ENCODE data around the gene RNF111. TPM values are rescaled to one million over a fixed set of nuclear protein-coding genes. Genes with fewer than 3 reads are reported as not detected.

Gene RNF111
- total RNA-seq, 1 experiment from 2014 or later = 61.0 TPM

- Histone ChIP-seq H4K20me1 (ENCODE audit: insufficient read depth, low read depth, low read length) (no peaks in the 10 kb centered on the region), H3K4me1 (ENCODE audit: low read length) (peaks cover 7% of the 10 kb centered on the region), H3K27ac (ENCODE audit: low read length) (no peak overlapping the region), H3K36me3 (ENCODE audit: insufficient read depth, low read length) (peaks cover 34% of the 10 kb centered on the region; the same call in 1 of the 2 replicates), H3K4me2 (ENCODE audit: low read depth, low read length, poor library complexity, severe bottlenecking) (no peak overlapping the region), H3K27me3 (ENCODE audit: low read length) (no peaks in the 10 kb centered on the region), H3K9me2 (replicated peaks; ENCODE audit: insufficient read depth, low read length) (no peaks in the 10 kb centered on the region), H3K9ac (ENCODE audit: low read length) (no peak overlapping the region), H3K79me2 (ENCODE audit: low read length) (peaks cover 20% of the 10 kb centered on the region), H3K4me3 (ENCODE audit: low read length) (no peak overlapping the region), H3K9me3 (ENCODE audit: low read length) (no peaks in the 10 kb centered on the region), H2AFZ (ENCODE audit: low read length) (no peak overlapping the region)
- DNase-seq = no peak
Measured at GRCh38 chr15:59087731-59088130, 100.3 kb downstream of the RNF111 start.

- Histone ChIP-seq H3K4me2 (ENCODE audit: low read depth, low read length, poor library complexity, severe bottlenecking) (no peak overlapping the region), H3K4me3 (ENCODE audit: low read length) (no peak overlapping the region), H3K27me3 (ENCODE audit: low read length) (no peaks in the 10 kb centered on the region), H3K9ac (ENCODE audit: low read length) (no peak overlapping the region), H3K27ac (ENCODE audit: low read length) (no peak overlapping the region), H3K9me3 (ENCODE audit: low read length) (no peaks in the 10 kb centered on the region), H3K4me1 (ENCODE audit: low read length) (peaks cover 8% of the 10 kb centered on the region), H3K36me3 (ENCODE audit: insufficient read depth, low read length) (peaks cover 43% of the 10 kb centered on the region), H3K79me2 (ENCODE audit: low read length) (no peaks in the 10 kb centered on the region; the same call in 1 of the 2 replicates), H2AFZ (ENCODE audit: low read length) (no peak overlapping the region), H4K20me1 (ENCODE audit: insufficient read depth, low read depth, low read length) (no peaks in the 10 kb centered on the region), H3K9me2 (replicated peaks; ENCODE audit: insufficient read depth, low read length) (no peaks in the 10 kb centered on the region)
- no peak for DNase-seq
Measured at GRCh38 chr15:59094077-59094476, 106.6 kb downstream of the RNF111 start.

DNA sequence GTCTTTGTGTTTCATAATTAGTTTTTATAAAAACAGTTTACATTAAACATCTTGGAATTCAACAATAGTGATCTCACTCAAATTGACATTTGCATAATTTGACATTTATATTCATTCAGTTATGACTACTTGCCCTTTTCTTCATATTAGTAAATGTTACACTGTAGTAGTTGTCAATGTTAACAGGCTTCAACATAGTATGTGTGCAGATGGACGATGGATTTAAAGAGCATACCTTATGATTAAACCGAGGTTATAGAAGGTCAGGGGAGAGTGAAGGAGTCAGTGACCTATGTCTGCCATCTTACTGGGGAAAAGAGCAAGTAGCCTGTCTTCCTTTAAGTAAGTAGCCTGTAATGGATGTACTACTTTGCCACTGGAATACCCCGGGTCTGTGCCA, 109.0 kb downstream of the RNF111 start:
- Histone ChIP-seq H3K4me3 (ENCODE audit: low read length) (no peak overlapping the region), H3K9ac (ENCODE audit: low read length) (no peak overlapping the region), H3K36me3 (ENCODE audit: insufficient read depth, low read length) (peaks cover 36% of the 10 kb centered on the region), H3K27me3 (ENCODE audit: low read length) (no peaks in the 10 kb centered on the region), H3K4me2 (ENCODE audit: low read depth, low read length, poor library complexity, severe bottlenecking) (no peak overlapping the region), H3K27ac (ENCODE audit: low read length) (no peak overlapping the region), H3K79me2 (ENCODE audit: low read length) (no peaks in the 10 kb centered on the region; the same call in 1 of the 2 replicates), H3K9me3 (ENCODE audit: low read length) (no peaks in the 10 kb centered on the region), H3K9me2 (replicated peaks; ENCODE audit: insufficient read depth, low read length) (no peaks in the 10 kb centered on the region), H3K4me1 (ENCODE audit: low read length) (peaks cover 8% of the 10 kb centered on the region), H4K20me1 (ENCODE audit: insufficient read depth, low read depth, low read length) (no peaks in the 10 kb centered on the region), H2AFZ (ENCODE audit: low read length) (no peak overlapping the region)
- no peak for DNase-seq

GRCh38 chr15:59099162-59099685, 111.8 kb downstream of the RNF111 start:
- H3K4me2 ChIP-seq (ENCODE audit: low read depth, low read length, poor library complexity, severe bottlenecking) = no peak overlapping the region
- no peak overlapping the region for H3K9ac ChIP-seq (ENCODE audit: low read length)
- no peaks in the 10 kb centered on the region for H3K9me2 ChIP-seq (replicated peaks; ENCODE audit: insufficient read depth, low read length)
- H2AFZ ChIP-seq (ENCODE audit: low read length) = no peak overlapping the region
- H3K4me3 ChIP-seq (ENCODE audit: low read length) = no peak overlapping the region
- H3K9me3 ChIP-seq (ENCODE audit: low read length) = no peaks in the 10 kb centered on the region
- no peaks in the 10 kb centered on the region; the same call in 1 of the 2 replicates for H3K79me2 ChIP-seq (ENCODE audit: low read length)
- H3K27me3 ChIP-seq (ENCODE audit: low read length) = no peaks in the 10 kb centered on the region
- peaks cover under 1% of the 10 kb centered on the region for H3K4me1 ChIP-seq (ENCODE audit: low read length)
- H3K27ac ChIP-seq (ENCODE audit: low read length) = no peak overlapping the region
- DNase-seq = no peak
- H3K36me3 ChIP-seq (ENCODE audit: insufficient read depth, low read length) = peaks cover 17% of the 10 kb centered on the region
- no peaks in the 10 kb centered on the region for H4K20me1 ChIP-seq (ENCODE audit: insufficient read depth, low read depth, low read length)

- Histone ChIP-seq H4K20me1 (ENCODE audit: insufficient read depth, low read depth, low read length) (no peaks in the 10 kb centered on the region), H3K27me3 (ENCODE audit: low read length) (no peaks in the 10 kb centered on the region), H3K36me3 (ENCODE audit: insufficient read depth, low read length) (peaks cover 24% of the 10 kb centered on the region), H3K4me3 (ENCODE audit: low read length) (peak overlapping the region; percentile 96), H2AFZ (ENCODE audit: low read length) (peak overlapping the region; percentile 84; the same call in 1 of the 2 replicates), H3K4me2 (ENCODE audit: low read depth, low read length, poor library complexity, severe bottlenecking) (peak overlapping the region; percentile 99), H3K27ac (ENCODE audit: low read length) (peak overlapping the region; percentile 69), H3K79me2 (ENCODE audit: low read length) (peaks cover 44% of the 10 kb centered on the region), H3K4me1 (ENCODE audit: low read length) (peaks cover 21% of the 10 kb centered on the region), H3K9me2 (replicated peaks; ENCODE audit: insufficient read depth, low read length) (no peaks in the 10 kb centered on the region), H3K9ac (ENCODE audit: low read length) (peak overlapping the region; percentile 93), H3K9me3 (ENCODE audit: low read length) (no peaks in the 10 kb centered on the region)
- no peak for DNase-seq
Measured at GRCh38 chr15:59104602-59104911, 117.1 kb downstream of the RNF111 start.

- no peaks in the 10 kb centered on the region for H3K9me2 ChIP-seq (replicated peaks; ENCODE audit: insufficient read depth, low read length)
- peaks cover 24% of the 10 kb centered on the region for H3K36me3 ChIP-seq (ENCODE audit: insufficient read depth, low read length)
- H2AFZ ChIP-seq (ENCODE audit: low read length) = peak within 1 kb of the TSS; percentile 84
- H3K4me3 ChIP-seq (ENCODE audit: low read length) = peak within 1 kb of the TSS; percentile 96
- peak within 1 kb of the TSS; percentile 93 for H3K9ac ChIP-seq (ENCODE audit: low read length)
- H3K27me3 ChIP-seq (ENCODE audit: low read length) = no peaks in the 10 kb centered on the region
- DNase-seq = peak; percentile 97
- no peaks in the 10 kb centered on the region for H3K9me3 ChIP-seq (ENCODE audit: low read length)
- H3K27ac ChIP-seq (ENCODE audit: low read length) = peak within 1 kb of the TSS; percentile 74
- peaks cover 46% of the 10 kb centered on the region for H3K79me2 ChIP-seq (ENCODE audit: low read length)
- H3K4me2 ChIP-seq (ENCODE audit: low read depth, low read length, poor library complexity, severe bottlenecking) = peak within 1 kb of the TSS; percentile 99
- peaks cover 21% of the 10 kb centered on the region for H3K4me1 ChIP-seq (ENCODE audit: low read length)
- H4K20me1 ChIP-seq (ENCODE audit: insufficient read depth, low read depth, low read length) = no peaks in the 10 kb centered on the region
Measured at GRCh38 chr15:59104912-59105732, 117.7 kb downstream of the RNF111 start, which contains the start of gene CCNB2. Gene CCNB2 (plus strand): TSS chr15:59105146. CDS start chr15:59105269, 123 bp downstream.

GRCh38 chr15:59105854-59106253, 118.4 kb downstream of the RNF111 start:
- H3K9me3 ChIP-seq (ENCODE audit: low read length) = no peaks in the 10 kb centered on the region
- peaks cover 21% of the 10 kb centered on the region for H3K4me1 ChIP-seq (ENCODE audit: low read length)
- peak overlapping the region; percentile 96 for H3K4me3 ChIP-seq (ENCODE audit: low read length)
- H3K79me2 ChIP-seq (ENCODE audit: low read length) = peaks cover 53% of the 10 kb centered on the region
- no peaks in the 10 kb centered on the region for H3K27me3 ChIP-seq (ENCODE audit: low read length)
- peak overlapping the region; percentile 74 for H3K27ac ChIP-seq (ENCODE audit: low read length)
- H3K9me2 ChIP-seq (replicated peaks; ENCODE audit: insufficient read depth, low read length) = no peaks in the 10 kb centered on the region
- peaks cover 26% of the 10 kb centered on the region for H3K36me3 ChIP-seq (ENCODE audit: insufficient read depth, low read length)
- peak; percentile 42 for DNase-seq
- no peaks in the 10 kb centered on the region for H4K20me1 ChIP-seq (ENCODE audit: insufficient read depth, low read depth, low read length)
- H2AFZ ChIP-seq (ENCODE audit: low read length) = peak overlapping the region; percentile 36; the same call in 1 of the 2 replicates
- H3K4me2 ChIP-seq (ENCODE audit: low read depth, low read length, poor library complexity, severe bottlenecking) = peak overlapping the region; percentile 99
- H3K9ac ChIP-seq (ENCODE audit: low read length) = peak overlapping the region; percentile 93

- Histone ChIP-seq H3K79me2 (ENCODE audit: low read length) (peaks cover 49% of the 10 kb centered on the region), H3K9ac (ENCODE audit: low read length) (no peak overlapping the region)
Measured at GRCh38 chr15:59111251-59111650, 123.8 kb downstream of the RNF111 start.

More at GRCh38 chr15:59111251-59111650, 123.8 kb downstream of the RNF111 start:
- H3K36me3 ChIP-seq (ENCODE audit: insufficient read depth, low read length) = peaks cover 59% of the 10 kb centered on the region
- H3K9me2 ChIP-seq (replicated peaks; ENCODE audit: insufficient read depth, low read length) = no peaks in the 10 kb centered on the region
- no peak for DNase-seq
- H3K4me2 ChIP-seq (ENCODE audit: low read depth, low read length, poor library complexity, severe bottlenecking) = no peak overlapping the region
- no peak overlapping the region for H3K4me3 ChIP-seq (ENCODE audit: low read length)
- H3K27me3 ChIP-seq (ENCODE audit: low read length) = no peaks in the 10 kb centered on the region
- H2AFZ ChIP-seq (ENCODE audit: low read length) = no peak overlapping the region
- no peak overlapping the region for H3K27ac ChIP-seq (ENCODE audit: low read length)
- H3K4me1 ChIP-seq (ENCODE audit: low read length) = peaks cover 10% of the 10 kb centered on the region
- H4K20me1 ChIP-seq (ENCODE audit: insufficient read depth, low read depth, low read length) = no peaks in the 10 kb centered on the region
- H3K9me3 ChIP-seq (ENCODE audit: low read length) = no peaks in the 10 kb centered on the region
